ENCODE measurements around the gene SENP2.
"Not testable (repeated sequence)": the region's sequence is repeated elsewhere in the genome, so short reads cannot be mapped to it uniquely, and the experiment has no call there.

SENP2 gene

DNA sequence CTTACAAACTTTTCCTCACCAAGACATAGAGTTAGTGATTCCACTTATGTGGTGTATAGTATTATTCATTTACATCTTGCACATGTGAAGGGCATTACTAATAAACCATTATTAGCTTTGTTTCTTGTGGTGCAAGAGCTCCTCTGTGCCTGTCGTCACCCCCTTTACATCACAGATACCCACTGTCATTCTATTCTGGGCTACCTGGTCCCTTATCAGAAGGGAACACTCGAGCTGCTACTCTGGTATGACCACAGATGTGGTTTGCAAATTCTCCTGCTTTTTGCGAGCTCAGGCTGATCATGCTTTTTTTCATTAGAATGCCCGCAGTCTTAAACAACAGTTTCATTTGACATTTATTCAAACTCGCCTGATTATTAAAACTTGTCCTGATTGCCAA lies 13.9 kb upstream of the SENP2 start:
- H3K36me3 ChIP-seq (ENCODE audit: low read depth) = no peaks in the 10 kb centered on the region
- ATAC-seq (ENCODE audit: low read depth) (no peak), DNase-seq (ENCODE audit: low spot score) (no peak)
- no peaks in the 10 kb centered on the region for H3K9me3 ChIP-seq (ENCODE audit: severe bottlenecking)
- no peak overlapping the region for H3K4me3 ChIP-seq (ENCODE audit: severe bottlenecking)
- TF ChIP-seq, protein P1, sequence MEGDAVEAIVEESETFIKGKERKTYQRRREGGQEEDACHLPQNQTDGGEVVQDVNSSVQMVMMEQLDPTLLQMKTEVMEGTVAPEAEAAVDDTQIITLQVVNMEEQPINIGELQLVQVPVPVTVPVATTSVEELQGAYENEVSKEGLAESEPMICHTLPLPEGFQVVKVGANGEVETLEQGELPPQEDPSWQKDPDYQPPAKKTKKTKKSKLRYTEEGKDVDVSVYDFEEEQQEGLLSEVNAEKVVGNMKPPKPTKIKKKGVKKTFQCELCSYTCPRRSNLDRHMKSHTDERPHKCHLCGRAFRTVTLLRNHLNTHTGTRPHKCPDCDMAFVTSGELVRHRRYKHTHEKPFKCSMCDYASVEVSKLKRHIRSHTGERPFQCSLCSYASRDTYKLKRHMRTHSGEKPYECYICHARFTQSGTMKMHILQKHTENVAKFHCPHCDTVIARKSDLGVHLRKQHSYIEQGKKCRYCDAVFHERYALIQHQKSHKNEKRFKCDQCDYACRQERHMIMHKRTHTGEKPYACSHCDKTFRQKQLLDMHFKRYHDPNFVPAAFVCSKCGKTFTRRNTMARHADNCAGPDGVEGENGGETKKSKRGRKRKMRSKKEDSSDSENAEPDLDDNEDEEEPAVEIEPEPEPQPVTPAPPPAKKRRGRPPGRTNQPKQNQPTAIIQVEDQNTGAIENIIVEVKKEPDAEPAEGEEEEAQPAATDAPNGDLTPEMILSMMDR (IDR thresholded peaks at IDR 0.05; ENCODE audit: poor library complexity, severe bottlenecking) = no peak
- no peak overlapping the region for H3K27ac ChIP-seq (ENCODE audit: poor library complexity, severe bottlenecking)
- H3K27me3 ChIP-seq (ENCODE audit: insufficient read depth, poor library complexity, severe bottlenecking) = no peaks in the 10 kb centered on the region
- H3K4me1 ChIP-seq (ENCODE audit: insufficient read depth, poor library complexity, severe bottlenecking) = no peaks in the 10 kb centered on the region

DNA sequence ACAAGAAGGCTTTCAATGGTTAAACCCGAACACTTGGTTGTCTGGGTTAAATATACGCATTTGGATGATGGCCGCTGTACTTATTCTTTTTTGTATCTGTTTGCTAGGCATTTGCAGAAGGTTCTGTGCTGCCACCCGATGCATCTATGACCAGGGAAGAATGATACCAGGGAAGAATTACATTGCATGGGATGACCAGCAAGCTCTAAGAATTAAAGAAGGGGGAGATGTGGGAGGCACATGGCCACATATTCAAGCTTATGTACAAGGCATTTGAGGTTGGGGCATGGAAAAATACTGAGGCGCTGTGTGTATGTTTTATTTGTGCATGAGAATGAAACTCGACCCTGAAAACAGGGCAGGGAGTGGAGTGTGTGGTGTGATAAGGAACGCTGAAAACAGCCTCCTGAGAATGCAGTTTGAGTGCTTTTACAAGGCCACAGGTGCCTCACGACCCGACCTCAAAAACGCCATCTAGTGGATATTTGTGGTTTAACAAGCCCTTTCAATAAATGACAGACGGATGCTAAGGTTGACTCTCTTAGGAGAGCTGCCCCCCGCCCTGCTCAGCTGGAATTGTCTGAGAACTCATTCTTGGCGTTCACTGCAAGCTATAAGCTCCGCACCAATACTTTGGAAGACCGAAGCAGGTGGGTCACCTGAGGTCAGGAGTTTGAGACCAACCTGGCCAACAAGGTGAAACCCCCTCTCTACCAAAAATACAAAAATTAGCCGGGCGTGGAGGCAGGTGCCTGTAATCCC lies 10.8 kb upstream of the SENP2 start:
- H3K36me3 ChIP-seq (ENCODE audit: low read depth) = not testable (repeated sequence)

DNA sequence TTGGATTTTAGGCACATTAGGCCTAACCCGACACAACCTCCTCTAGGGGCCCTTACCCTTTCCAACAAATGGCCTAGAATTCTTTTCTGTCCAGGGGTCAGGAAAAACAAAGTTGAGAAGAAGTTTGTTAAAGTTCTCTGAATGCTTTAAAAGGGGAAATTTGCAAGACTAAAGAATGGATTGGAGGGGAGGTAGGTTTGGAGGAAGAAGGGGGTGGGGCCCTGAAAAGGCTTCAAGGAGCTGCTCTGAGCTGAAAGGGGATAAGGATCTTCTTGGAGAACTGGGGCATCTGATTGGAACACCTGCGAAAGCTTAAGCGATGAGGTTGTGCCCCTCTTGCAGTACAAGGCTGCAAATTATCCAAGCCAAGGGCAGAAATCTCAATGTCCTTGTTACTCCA lies 3.9 kb upstream of the SENP2 start:
- Histone ChIP-seq H3K27ac (ENCODE audit: poor library complexity, severe bottlenecking) (no peak overlapping the region), H3K27me3 (ENCODE audit: insufficient read depth, poor library complexity, severe bottlenecking) (no peaks in the 10 kb centered on the region), H3K4me3 (ENCODE audit: severe bottlenecking) (no peak overlapping the region), H3K36me3 (ENCODE audit: low read depth) (no peaks in the 10 kb centered on the region), H3K4me1 (ENCODE audit: insufficient read depth, poor library complexity, severe bottlenecking) (no peaks in the 10 kb centered on the region), H3K9me3 (ENCODE audit: severe bottlenecking) (no peaks in the 10 kb centered on the region)
- no peak for ATAC-seq (ENCODE audit: low read depth)
- TF ChIP-seq, protein P1 (IDR thresholded peaks at IDR 0.05; ENCODE audit: poor library complexity, severe bottlenecking) = no peak
- no peak for DNase-seq (ENCODE audit: low spot score)

More for the DNA sequence above, 10.8 kb upstream of the SENP2 start:
- not testable (repeated sequence) for H3K4me1 ChIP-seq (ENCODE audit: insufficient read depth, poor library complexity, severe bottlenecking); H3K4me3 ChIP-seq (ENCODE audit: severe bottlenecking); H3K27me3 ChIP-seq (ENCODE audit: insufficient read depth, poor library complexity, severe bottlenecking); H3K27ac ChIP-seq (ENCODE audit: poor library complexity, severe bottlenecking); H3K9me3 ChIP-seq (ENCODE audit: severe bottlenecking); DNase-seq (ENCODE audit: low spot score)
- peak; percentile 85 for ATAC-seq (ENCODE audit: low read depth)
- TF ChIP-seq, protein P1 (IDR thresholded peaks at IDR 0.05; ENCODE audit: poor library complexity, severe bottlenecking) = peak; percentile 83

DNA sequence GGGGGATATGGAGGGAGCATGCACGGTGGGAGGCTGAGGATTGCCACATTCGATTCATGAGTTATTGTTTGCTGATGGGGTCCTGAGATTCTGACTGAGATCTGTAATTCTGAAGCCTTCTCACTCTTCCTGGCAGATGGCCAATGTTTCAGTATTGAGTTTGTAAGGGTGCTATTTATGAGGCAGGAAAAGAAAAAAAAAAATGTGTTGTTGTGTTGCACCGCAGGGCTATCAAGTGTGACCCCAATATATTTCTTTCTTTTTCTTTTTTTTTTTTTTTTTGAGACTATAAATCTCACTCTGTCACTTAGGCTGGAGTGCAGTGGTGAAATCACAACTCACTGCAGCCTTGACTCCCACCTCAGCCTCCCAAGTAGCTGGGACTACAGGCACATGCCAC lies 3.2 kb upstream of the SENP2 start:
- TF ChIP-seq, protein P1 (IDR thresholded peaks at IDR 0.05; ENCODE audit: poor library complexity, severe bottlenecking) = no peak
- no peak for ATAC-seq (ENCODE audit: low read depth)
- no peaks in the 10 kb centered on the region for H3K9me3 ChIP-seq (ENCODE audit: severe bottlenecking)
- no peak overlapping the region for H3K27ac ChIP-seq (ENCODE audit: poor library complexity, severe bottlenecking)
- no peaks in the 10 kb centered on the region for H3K4me1 ChIP-seq (ENCODE audit: insufficient read depth, poor library complexity, severe bottlenecking)
- no peaks in the 10 kb centered on the region for H3K36me3 ChIP-seq (ENCODE audit: low read depth)
- no peak for DNase-seq (ENCODE audit: low spot score)
- no peak overlapping the region for H3K4me3 ChIP-seq (ENCODE audit: severe bottlenecking)
- no peaks in the 10 kb centered on the region for H3K27me3 ChIP-seq (ENCODE audit: insufficient read depth, poor library complexity, severe bottlenecking)

DNA sequence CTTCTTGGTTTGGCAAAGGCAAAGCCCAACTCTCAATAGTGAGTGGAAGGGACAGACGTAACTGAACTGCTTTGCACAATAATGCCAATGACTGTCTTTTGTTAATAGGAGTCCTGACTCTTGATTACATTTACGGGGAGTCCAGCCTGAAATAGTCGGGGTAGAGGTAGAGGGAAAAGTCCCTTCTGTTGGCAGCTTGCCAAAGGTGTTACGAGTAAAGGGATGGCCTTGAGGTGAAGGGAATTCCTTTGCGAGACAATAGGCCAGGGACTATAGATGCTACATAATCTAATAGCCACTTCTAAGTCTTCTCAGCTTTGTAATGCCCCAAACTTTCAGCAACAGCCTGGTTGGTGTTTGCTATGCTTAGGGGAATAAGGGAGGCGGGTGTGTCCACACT lies 2.2 kb upstream of the SENP2 start:
- no peak for ATAC-seq (ENCODE audit: low read depth)
- Histone ChIP-seq H3K4me3 (ENCODE audit: severe bottlenecking) (no peak overlapping the region), H3K36me3 (ENCODE audit: low read depth) (peaks cover 4% of the 10 kb centered on the region; the same call in 1 of the 2 replicates), H3K27me3 (ENCODE audit: insufficient read depth, poor library complexity, severe bottlenecking) (no peaks in the 10 kb centered on the region), H3K4me1 (ENCODE audit: insufficient read depth, poor library complexity, severe bottlenecking) (no peaks in the 10 kb centered on the region), H3K9me3 (ENCODE audit: severe bottlenecking) (no peaks in the 10 kb centered on the region), H3K27ac (ENCODE audit: poor library complexity, severe bottlenecking) (no peak overlapping the region)
- DNase-seq (ENCODE audit: low spot score) = no peak
- TF ChIP-seq, protein P1 (IDR thresholded peaks at IDR 0.05; ENCODE audit: poor library complexity, severe bottlenecking) = no peak
